Mesenchymal stem cell (in vitro differentiated cells and primary cell): ENCODE data around the gene RPS16.

ENCODE experiments used
- DNase-seq: peaks from one replicate; pipeline ENCODE4 v3.0.0-alpha.2; 2013
- H2AFZ ChIP-seq: one replicate; pipeline ENCODE4 v1.6.1; 2013; ENCODE audit warnings: low read depth, mild to moderate bottlenecking, control low read depth, inconsistent platforms, low read length, moderate library complexity
- H2AK5ac ChIP-seq: 2 replicates; pipeline ENCODE4 v1.6.1; 2013; ENCODE audit warnings: low read length, moderate library complexity, mild to moderate bottlenecking, inconsistent platforms; ENCODE audit not compliant: severe bottlenecking
- H2BK120ac ChIP-seq: one replicate; pipeline ENCODE4 v1.6.1; 2013; ENCODE audit warnings: low read depth, mild to moderate bottlenecking, inconsistent platforms, low read length, moderate library complexity
- H2BK12ac ChIP-seq, 2 experiments: one replicate each; pipeline ENCODE4 v1.6.1; 2013; ENCODE audit warnings: inconsistent platforms in 2 of 2, low read length in 2 of 2, mild to moderate bottlenecking in 2 of 2, moderate library complexity in 2 of 2, control low read depth in 1 of 2
- H2BK15ac ChIP-seq: one replicate; pipeline ENCODE4 v1.6.1; 2013; ENCODE audit warnings: mild to moderate bottlenecking, low read depth, inconsistent platforms; ENCODE audit not compliant: poor library complexity, severe bottlenecking
- H2BK5ac ChIP-seq: 2 replicates; pipeline ENCODE4 v1.6.1; 2013; ENCODE audit warnings: low read depth, mild to moderate bottlenecking, low read length, control low read depth, inconsistent platforms; ENCODE audit not compliant: poor library complexity, severe bottlenecking
- H3K14ac ChIP-seq, 2 experiments: one replicate each; pipeline ENCODE4 v1.6.1; 2013; ENCODE audit warnings: inconsistent platforms in 2 of 2, low read length in 2 of 2, control low read depth in 1 of 2, mild to moderate bottlenecking in 1 of 2, moderate library complexity in 1 of 2
- H3K18ac ChIP-seq, 2 experiments: one replicate each; pipeline ENCODE4 v1.6.1; 2013; ENCODE audit warnings: inconsistent platforms in 2 of 2, low read length in 2 of 2, control low read depth in 1 of 2, low read depth in 1 of 2, mild to moderate bottlenecking in 1 of 2
- H3K23ac ChIP-seq, 2 experiments: one replicate each; pipeline ENCODE4 v1.6.1; 2013; ENCODE audit warnings: inconsistent platforms in 2 of 2, low read length in 2 of 2, mild to moderate bottlenecking in 2 of 2, moderate library complexity in 2 of 2, control low read depth in 1 of 2
- H3K27ac ChIP-seq: 2 replicates; pipeline ENCODE4 v1.5.1; 2013; ENCODE audit warnings: mild to moderate bottlenecking, moderate library complexity, low read length, control low read depth, inconsistent platforms; ENCODE audit not compliant: poor library complexity, severe bottlenecking
- H3K27me3 ChIP-seq, 2 experiments: 2 replicates each; pipeline versions ENCODE4 v1.6.1 to v1.7.0; 2013; ENCODE audit warnings: low read length in 2 of 2, mild to moderate bottlenecking in 2 of 2, moderate library complexity in 2 of 2, control low read depth in 1 of 2, inconsistent platforms in 1 of 2; ENCODE audit not compliant: control insufficient read depth in 1 of 2, insufficient read depth in 1 of 2
- H3K36me3 ChIP-seq, 2 experiments: 2 replicates each; pipeline versions ENCODE4 v1.6.1 to v1.7.0; 2013; ENCODE audit warnings: low read length in 2 of 2, control low read depth in 1 of 2, inconsistent platforms in 1 of 2, low read depth in 1 of 2, mild to moderate bottlenecking in 1 of 2; ENCODE audit not compliant: insufficient read depth in 2 of 2, control insufficient read depth in 1 of 2
- H3K4ac ChIP-seq, 2 experiments: one replicate each; pipeline ENCODE4 v1.6.1; 2013; ENCODE audit warnings: inconsistent platforms in 2 of 2, low read length in 2 of 2, mild to moderate bottlenecking in 2 of 2, moderate library complexity in 2 of 2, control low read depth in 1 of 2, low read depth in 1 of 2
- H3K4me1 ChIP-seq: 2 replicates; pipeline ENCODE4 v1.6.1; 2013; ENCODE audit warnings: low read depth, low read length, control low read depth; ENCODE audit not compliant: control insufficient read depth, insufficient read depth
- H3K4me2 ChIP-seq: 2 replicates; pipeline ENCODE4 v1.6.1; 2013; ENCODE audit warnings: low read length, mild to moderate bottlenecking, inconsistent platforms; ENCODE audit not compliant: poor library complexity, severe bottlenecking
- H3K4me3 ChIP-seq, 2 experiments: 2 replicates each; pipeline versions ENCODE4 v1.5.1 to v1.7.0; 2013; ENCODE audit warnings: low read length in 2 of 2, mild to moderate bottlenecking in 2 of 2, control low read depth in 1 of 2, low read depth in 1 of 2; ENCODE audit not compliant: insufficient read depth in 1 of 2
- H3K79me1 ChIP-seq: replicated peaks from 2 replicates; pipeline ENCODE4 v1.6.1; 2013; ENCODE audit warnings: mild to moderate bottlenecking, control low read depth, low read length, inconsistent platforms; ENCODE audit not compliant: poor library complexity, severe bottlenecking
- H3K9ac ChIP-seq: 2 replicates; pipeline ENCODE4 v1.7.0; 2013; ENCODE audit warnings: mild to moderate bottlenecking, low read length, moderate library complexity
- H3K9me3 ChIP-seq: 2 replicates; pipeline ENCODE4 v1.7.0; 2013; ENCODE audit warnings: mild to moderate bottlenecking, low read length; ENCODE audit not compliant: control insufficient read depth
- H4K8ac ChIP-seq: one replicate; pipeline ENCODE4 v1.6.1; 2013; ENCODE audit warnings: inconsistent platforms, mild to moderate bottlenecking, low read length, moderate library complexity
- H4K91ac ChIP-seq: one replicate; pipeline ENCODE4 v1.6.1; 2013; ENCODE audit warnings: mild to moderate bottlenecking, low read length, inconsistent platforms
- WGBS: methylation state at CpG from one replicate; pipeline ENCODE4 v1.1.7; 2013; ENCODE audit warnings: mixed read lengths; 5-methylcytosine and 5-hydroxymethylcytosine counted together

The RPS16 gene

DNA sequence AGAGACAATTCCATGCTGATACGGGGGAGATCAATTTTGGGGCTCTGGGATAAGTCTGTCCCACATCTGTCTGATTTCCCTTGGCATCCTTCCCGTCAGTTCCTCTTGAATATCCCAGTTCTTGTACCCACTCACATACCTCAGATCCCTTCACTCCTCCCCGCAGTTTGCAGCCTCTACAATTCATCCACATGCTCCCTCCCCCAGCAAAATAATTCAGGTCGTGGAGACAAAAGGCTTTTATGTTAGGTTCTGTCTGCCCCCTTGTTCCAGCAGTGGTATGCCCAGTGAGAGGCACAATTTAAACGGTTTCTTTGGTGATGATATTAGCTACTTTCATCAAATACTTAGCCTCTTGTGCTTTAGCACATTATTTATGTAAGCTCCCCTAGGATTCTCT lies 9.6 kb downstream of the RPS16 start:
- Histone ChIP-seq H3K4ac (no peak overlapping the region), H3K23ac (no peak overlapping the region), H3K14ac (no peak overlapping the region), H2BK5ac (peak overlapping the region; percentile 10), H3K27me3 (no peaks in the 10 kb centered on the region), H3K4me2 (no peak overlapping the region), H4K8ac (no peak overlapping the region), H2BK15ac (no peak overlapping the region), H3K79me1 (peaks cover 20% of the 10 kb centered on the region), H3K4me1 (peaks cover 30% of the 10 kb centered on the region), H2AK5ac (peak overlapping the region; percentile 73), H3K9me3 (no peaks in the 10 kb centered on the region), H2AFZ (no peak overlapping the region), H2BK12ac (no peak overlapping the region), H3K18ac (no peak overlapping the region), H3K9ac (no peak overlapping the region), H2BK120ac (no peak overlapping the region), H3K27ac (peak overlapping the region; percentile 12), H3K4me3 (no peak overlapping the region), H4K91ac (no peak overlapping the region), H3K36me3 (peaks cover 26 to 52% of the 10 kb centered on the region in 2 experiments)
- WGBS, result 96% methylated on average over 4 of the region's 5 CpGs
- DNase-seq, result peak; percentile 39

DNA sequence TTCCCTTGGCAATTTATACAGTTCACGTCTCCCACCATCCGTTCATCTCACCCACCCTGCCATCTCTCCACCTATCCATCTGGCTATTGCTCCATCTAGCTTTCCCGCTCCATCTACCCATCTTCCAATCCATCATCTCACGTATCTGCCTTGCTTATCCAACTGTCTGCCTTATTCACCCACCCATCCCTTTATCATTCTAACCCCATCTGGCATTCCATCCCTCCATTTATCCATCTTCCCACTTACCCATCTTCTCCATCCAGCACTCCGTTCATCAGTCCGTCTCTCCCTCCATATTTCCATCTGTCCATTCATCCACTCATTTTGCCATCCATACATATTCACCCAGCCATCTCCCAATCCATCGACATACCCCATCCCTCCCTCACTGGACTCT lies 10.0 kb downstream of the RPS16 start:
- no peak overlapping the region for H2AFZ ChIP-seq
- no peak overlapping the region for H2BK5ac ChIP-seq

DNA sequence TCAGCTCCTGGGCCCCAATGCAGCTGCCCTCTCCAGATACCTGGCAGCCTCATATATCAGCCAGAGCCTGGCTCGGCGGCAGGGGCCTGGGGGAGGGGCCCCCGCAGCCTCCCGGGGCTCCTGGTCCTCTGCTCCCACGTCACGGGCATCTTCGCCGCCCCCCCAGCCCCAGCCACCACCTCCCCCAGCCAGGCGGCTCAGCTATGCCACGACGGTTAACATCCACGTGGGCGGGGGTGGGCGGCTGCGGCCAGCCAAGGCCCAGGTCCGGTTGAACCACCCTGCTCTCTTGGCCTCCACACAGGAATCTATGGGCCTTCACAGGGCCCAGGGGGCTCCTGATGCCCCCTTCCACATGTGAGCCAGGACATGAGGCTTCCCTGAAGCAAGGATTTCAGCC lies 10.8 kb downstream of the RPS16 start:
- Histone ChIP-seq H4K91ac (no peak overlapping the region), H3K4me3 (no peak overlapping the region), H3K4me2 (no peak overlapping the region), H3K27me3 (no peaks in the 10 kb centered on the region), H2BK12ac (no peak overlapping the region), H2AK5ac (no peak overlapping the region), H3K23ac (no peak overlapping the region), H4K8ac (no peak overlapping the region), H3K4ac (no peak overlapping the region), H2BK15ac (no peak overlapping the region), H3K4me1 (peaks cover 22% of the 10 kb centered on the region), H3K9me3 (no peaks in the 10 kb centered on the region), H3K27ac (no peak overlapping the region), H3K14ac (no peak overlapping the region), H2BK120ac (no peak overlapping the region), H3K79me1 (peaks cover 29% of the 10 kb centered on the region), H2BK5ac (no peak overlapping the region), H2AFZ (no peak overlapping the region), H3K9ac (no peak overlapping the region), H3K18ac (no peak overlapping the region), H3K36me3 (peaks cover 30 to 60% of the 10 kb centered on the region in 2 experiments)
- no peak for DNase-seq
- 97% methylated on average over 16 of the region's 16 CpGs for WGBS

More for the DNA sequence above, 10.0 kb downstream of the RPS16 start:
- no peak overlapping the region for H3K27ac ChIP-seq
- H3K23ac ChIP-seq, result no peak overlapping the region
- no peak overlapping the region for H3K4me3 ChIP-seq
- H2BK12ac ChIP-seq, result no peak overlapping the region
- no peaks in the 10 kb centered on the region for H3K9me3 ChIP-seq
- H2BK15ac ChIP-seq, result no peak overlapping the region
- H3K4ac ChIP-seq, result no peak overlapping the region
- 95% methylated on average over 7 of the region's 7 CpGs for WGBS
- peaks cover 25% of the 10 kb centered on the region for H3K4me1 ChIP-seq
- H3K27me3 ChIP-seq, result no peaks in the 10 kb centered on the region
- H4K8ac ChIP-seq, result no peak overlapping the region
- no peak overlapping the region for H4K91ac ChIP-seq
- no peak overlapping the region for H3K9ac ChIP-seq
- H3K36me3 ChIP-seq, result peaks cover 24 to 53% of the 10 kb centered on the region in 2 experiments
- no peak overlapping the region for H3K18ac ChIP-seq
- H3K4me2 ChIP-seq, result no peak overlapping the region
- DNase-seq, result peak; percentile 28
- H2AK5ac ChIP-seq, result peak overlapping the region; percentile 73
- no peak overlapping the region for H3K14ac ChIP-seq
- H2BK120ac ChIP-seq, result no peak overlapping the region
- peaks cover 24% of the 10 kb centered on the region for H3K79me1 ChIP-seq

DNA sequence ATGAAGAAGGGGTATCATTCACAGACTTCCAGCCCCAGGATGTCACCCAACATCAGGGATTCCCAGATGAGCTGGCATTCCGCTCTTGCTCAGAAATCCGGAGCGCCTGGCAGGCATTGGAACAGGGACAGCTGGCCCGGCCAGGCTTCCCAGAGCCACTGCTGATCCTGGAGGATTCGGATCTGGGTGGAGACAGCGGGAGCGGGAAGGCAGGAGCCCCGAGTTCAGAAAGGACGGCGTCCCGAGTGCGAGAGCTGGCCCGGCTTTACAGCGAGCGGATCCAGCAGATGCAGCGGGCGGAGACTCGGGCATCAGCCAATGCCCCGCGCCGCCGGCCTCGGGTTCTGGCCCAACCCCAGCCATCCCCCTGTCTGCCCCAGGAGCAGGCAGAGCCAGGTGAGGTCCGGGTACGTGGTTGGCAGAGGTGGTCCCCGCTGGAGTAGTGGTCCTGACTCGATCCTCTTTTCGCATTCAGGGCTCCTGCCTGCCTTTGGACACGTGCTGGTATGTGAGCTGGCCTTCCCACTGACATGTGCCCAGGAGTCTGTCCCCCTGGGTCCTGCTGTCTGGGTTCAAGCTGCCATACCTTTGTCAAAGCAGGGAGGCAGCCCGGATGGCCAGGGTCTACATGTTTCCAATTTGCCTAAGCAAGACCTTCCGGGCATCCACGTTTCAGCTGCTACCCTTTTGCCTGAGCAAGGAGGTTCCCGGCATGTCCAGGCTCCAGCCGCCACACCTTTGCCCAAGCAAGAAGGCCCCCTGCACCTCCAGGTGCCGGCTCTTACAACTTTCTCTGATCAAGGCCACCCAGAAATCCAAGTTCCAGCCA lies 12.3 kb downstream of the RPS16 start:
- Histone ChIP-seq H2BK12ac (no peak overlapping the region), H3K23ac (no peak overlapping the region), H2AFZ (no peak overlapping the region), H3K9me3 (no peaks in the 10 kb centered on the region), H3K4me1 (peaks cover 9% of the 10 kb centered on the region), H3K4me3 (no peak overlapping the region), H2BK5ac (no peak overlapping the region), H2AK5ac (no peak overlapping the region), H3K4me2 (no peak overlapping the region), H3K4ac (no peak overlapping the region), H3K14ac (no peak overlapping the region), H3K9ac (no peak overlapping the region), H2BK120ac (no peak overlapping the region), H3K79me1 (peaks cover 35% of the 10 kb centered on the region), H4K91ac (no peak overlapping the region), H3K27ac (no peak overlapping the region), H2BK15ac (no peak overlapping the region), H4K8ac (no peak overlapping the region), H3K36me3 (peaks cover 38 to 74% of the 10 kb centered on the region in 2 experiments), H3K27me3 (no peaks in the 10 kb centered on the region), H3K18ac (no peak overlapping the region)
- DNase-seq, result peak; percentile 21
- 97% methylated on average over 35 of the region's 35 CpGs for WGBS
